ENCODE data around the gene WWOX.

Gene WWOX

DNA sequence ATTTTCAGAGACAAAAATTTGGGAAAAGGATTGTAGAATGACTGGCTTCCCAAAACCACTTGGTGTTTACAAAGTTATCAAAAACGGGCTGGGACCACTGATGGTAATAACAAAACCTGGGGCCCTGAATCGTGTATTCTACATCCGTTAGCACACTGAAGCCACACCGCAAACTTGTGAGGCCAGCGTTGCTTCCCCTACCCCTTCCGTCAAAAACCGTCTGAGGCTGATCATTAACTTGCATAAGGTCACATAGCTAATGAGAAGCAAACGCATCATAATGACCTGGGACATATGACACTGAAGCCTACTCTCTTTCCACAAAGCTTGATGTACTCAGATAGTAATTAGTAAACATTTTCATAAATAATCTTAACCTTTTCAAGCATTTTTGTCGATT, 796.8 kb downstream of the WWOX start:
- FAIRE-seq: no peak

DNA sequence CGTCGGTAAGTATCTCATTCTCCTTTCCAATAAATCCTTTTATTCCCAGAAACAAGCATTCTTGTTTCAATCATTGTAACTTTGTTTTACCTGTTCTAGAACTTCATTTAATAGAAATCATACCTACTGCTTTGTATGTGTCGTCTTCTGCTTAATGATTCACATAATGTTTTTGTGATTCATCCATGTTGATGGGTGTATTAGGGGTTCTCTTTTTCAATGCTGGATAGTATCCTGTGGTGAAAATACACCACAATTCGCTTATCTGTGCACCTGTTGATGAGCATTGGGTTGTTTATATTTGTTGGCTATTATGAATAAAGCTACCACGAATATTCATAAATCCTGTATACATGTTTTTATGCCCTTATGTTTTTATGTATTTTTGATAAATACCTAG, 797.8 kb downstream of the WWOX start:
- FAIRE-seq: no peak

- no peak for FAIRE-seq
Measured at GRCh38 chr16:78900044-78900811, 800.8 kb downstream of the WWOX start.

DNA sequence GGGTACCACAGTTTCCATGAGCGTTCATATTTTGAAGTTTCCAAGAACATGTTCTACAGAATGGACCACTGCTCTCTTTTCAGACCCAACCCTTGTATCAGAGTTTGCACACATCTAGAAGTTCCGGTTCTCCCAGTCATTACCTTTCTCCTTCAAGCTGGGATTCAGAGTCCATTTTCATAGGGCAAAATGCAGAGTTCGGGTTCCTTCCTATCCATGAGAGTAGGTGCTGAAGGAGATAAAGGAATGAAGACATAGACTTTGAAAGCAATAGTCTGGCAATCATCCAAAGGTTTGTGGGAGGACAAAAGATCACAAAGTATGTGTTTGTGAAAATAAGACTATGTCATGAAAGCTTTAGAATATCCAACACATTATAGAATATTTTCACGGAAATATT, 801.5 kb downstream of the WWOX start:
- no peak for FAIRE-seq

GRCh38 chr16:78902321-78902720, 802.9 kb downstream of the WWOX start:
- FAIRE-seq: no peak

DNA sequence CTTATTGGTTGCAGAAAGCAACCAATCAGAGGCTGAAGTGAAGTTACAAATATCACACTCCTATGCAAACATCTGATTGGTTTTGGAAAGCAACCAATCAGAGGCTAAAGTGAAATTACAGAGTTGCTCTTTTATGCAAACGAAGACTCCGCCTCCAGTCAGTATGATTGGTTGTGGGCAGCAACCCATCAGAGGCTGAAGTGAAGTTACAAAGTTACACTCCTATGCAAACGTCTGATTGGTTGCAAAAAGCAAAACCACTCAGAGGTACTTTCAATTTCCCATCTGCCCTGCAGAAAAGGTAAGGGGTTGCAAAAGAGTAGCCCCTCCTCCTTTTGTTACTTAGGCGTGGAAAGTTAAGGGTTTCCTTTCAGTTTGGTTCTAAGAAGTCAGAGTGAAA, 803.8 kb downstream of the WWOX start:
- no peak for FAIRE-seq

DNA sequence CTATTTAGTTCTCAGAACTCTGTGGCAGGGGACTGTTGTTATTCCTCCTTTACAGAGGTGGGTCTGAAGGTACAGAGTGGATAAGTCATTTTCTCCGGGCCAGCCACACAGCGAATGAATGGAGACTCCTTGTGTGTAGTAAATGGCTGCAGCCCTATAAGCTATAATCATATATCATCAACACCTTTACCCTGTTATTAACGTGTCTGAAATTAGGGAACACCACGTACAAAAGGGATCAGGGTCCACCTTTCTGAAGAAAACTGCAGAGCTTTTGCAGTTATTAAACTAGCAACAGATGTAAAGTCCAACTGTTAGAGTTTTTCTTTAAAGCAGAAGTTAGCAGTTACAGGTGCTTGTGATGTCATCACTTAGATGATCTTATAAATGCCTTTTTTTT, 804.4 kb downstream of the WWOX start:
- no peak for FAIRE-seq

GRCh38 chr16:78906135-78906534, 806.7 kb downstream of the WWOX start:
- no peak for FAIRE-seq

GRCh38 chr16:78909226-78909625, 809.8 kb downstream of the WWOX start:
- FAIRE-seq: no peak

DNA sequence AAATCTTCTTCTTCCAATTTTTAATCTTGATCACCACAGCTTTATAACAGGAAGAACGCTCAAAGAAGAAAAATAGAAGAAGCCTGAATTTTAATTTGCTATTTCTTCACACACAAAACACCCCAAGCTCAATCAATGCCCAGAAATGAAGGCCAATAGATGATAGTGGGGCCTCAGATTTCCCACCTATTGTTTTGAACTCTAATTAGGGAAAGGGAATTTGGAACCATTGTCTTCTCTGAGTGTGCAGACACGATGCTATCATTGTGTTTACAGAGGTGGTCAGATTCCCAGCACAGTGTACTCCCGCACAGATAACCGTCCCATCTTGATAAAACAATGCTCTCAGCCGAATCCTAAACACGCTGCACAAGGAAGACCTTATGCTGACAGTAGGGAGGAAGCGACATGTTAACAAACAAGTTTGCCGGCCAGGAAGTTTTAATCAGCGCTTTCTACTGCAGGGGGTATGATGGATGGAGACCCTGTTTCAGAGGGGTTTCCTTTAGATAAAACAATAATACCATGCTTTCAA, 816.4 kb downstream of the WWOX start:
- FAIRE-seq: no peak

GRCh38 chr16:78916928-78917545, 817.6 kb downstream of the WWOX start:
- FAIRE-seq: no peak

- no peak for FAIRE-seq
Measured at GRCh38 chr16:78918805-78919305, 819.4 kb downstream of the WWOX start.

- FAIRE-seq: no peak
Measured at GRCh38 chr16:78919852-78920251, 820.4 kb downstream of the WWOX start.

DNA sequence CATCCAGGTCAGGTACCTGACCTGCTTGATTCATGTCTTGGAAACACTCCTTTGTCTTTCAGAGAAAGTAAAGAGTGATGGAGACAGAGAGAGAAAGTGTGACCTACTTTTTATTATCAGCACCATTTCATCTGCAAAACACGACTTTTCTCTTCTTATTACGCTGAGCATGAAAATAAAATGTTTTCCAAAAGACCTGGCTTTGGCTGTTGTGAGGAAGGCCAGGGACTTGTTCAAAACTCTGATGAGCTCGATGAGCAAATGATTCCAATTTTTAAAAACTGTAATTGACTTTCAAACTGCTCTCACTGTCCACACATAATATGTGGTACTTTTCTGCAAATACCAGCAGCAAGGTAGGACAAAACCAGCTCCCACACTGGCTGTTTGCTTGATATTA, 821.2 kb downstream of the WWOX start:
- FAIRE-seq: no peak

GRCh38 chr16:78925083-78925767, 825.8 kb downstream of the WWOX start:
- no peak for FAIRE-seq

- FAIRE-seq: no peak
Measured at GRCh38 chr16:78926723-78927210, 827.3 kb downstream of the WWOX start.

DNA sequence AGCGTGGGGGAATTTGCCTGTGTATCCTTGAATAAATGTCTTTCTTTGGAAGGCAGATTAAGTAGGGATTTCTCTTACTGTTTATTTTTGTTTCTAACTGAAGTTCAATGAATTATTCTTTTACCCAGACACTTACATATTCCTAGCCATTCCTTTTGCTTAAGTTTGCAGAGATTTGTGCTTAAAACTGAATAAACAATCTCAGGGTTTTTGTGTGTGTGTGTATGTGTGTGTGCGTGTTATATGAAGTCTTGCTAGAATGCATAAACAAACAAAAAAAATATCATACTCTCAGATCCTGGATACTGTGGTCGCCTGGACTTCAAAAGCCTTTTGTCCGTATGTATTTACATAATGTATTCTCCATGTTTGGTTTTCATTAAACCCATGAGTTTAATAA, 828.3 kb downstream of the WWOX start:
- FAIRE-seq: no peak

GRCh38 chr16:78929841-78930240, 830.4 kb downstream of the WWOX start:
- no peak for FAIRE-seq

DNA sequence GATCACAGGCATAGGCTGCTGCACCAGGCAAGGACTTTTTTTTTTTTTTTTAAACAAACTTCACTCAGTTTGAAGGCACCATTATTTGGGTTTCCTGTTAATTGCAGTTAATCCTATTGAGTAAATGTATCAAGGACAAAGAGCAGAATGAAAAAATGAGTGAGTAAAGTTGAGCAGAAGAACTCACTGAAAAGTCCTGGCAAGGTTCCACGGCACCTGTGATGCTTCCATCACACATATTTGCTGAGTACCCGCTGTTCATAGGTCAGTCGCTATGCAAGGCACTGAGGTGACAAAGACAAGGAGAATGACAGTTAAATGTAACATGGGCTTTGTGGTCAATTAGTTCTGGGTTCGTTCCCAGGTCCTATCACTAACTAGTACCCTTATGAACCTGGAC, 831.1 kb downstream of the WWOX start:
- no peak for FAIRE-seq

- FAIRE-seq: no peak
Measured at GRCh38 chr16:78931267-78931666, 831.8 kb downstream of the WWOX start.

- FAIRE-seq: no peak
Measured at GRCh38 chr16:78931678-78932077, 832.2 kb downstream of the WWOX start.

GRCh38 chr16:78932355-78932943, 833.0 kb downstream of the WWOX start:
- no peak for FAIRE-seq

- FAIRE-seq: no peak
Measured at GRCh38 chr16:78936060-78936459, 836.6 kb downstream of the WWOX start.

Measured in TTC549 (cell line).